22Rv1 (cell line): Measurements from ENCODE around the gene SYT6.
"Not testable (repeated sequence)": the region's sequence is repeated elsewhere in the genome, so short reads cannot be mapped to it uniquely, and the experiment has no call there.

Experiments
- CTCF ChIP-seq: fragments of 450-650 bp; IDR thresholded peaks from 2 replicates; pipeline ENCODE4 v1.5.1; 2017; ENCODE audit warnings: mild to moderate bottlenecking
- ZFX ChIP-seq: fragments of 450-650 bp; IDR thresholded peaks from 2 replicates; pipeline ENCODE4 v1.6.1; 2017; ENCODE audit warnings: antibody characterized with exemption, borderline replicate concordance

- not testable (repeated sequence) for TF ChIP-seq CTCF, ZFX
Measured at GRCh38 chr1:114068684-114069083, 85.0 kb downstream of the SYT6 start.
